Stimulated activated CD8-positive, alpha-beta memory T cell treated with anti-CD3 and anti-CD28 coated beads, Interleukin-2, amount 100 ng/mL, for 48 hours (primary cell): Measurements from ENCODE around the gene IQCN.
A peak's percentile ranks its signal among the peaks of the same experiment; 100 is the strongest.

Source experiments
- DNase-seq, 2 donors: peaks; one replicate each; pipeline ENCODE4 v3.0.0-alpha.2; 2020; ENCODE audit warnings: low read depth in 2 of 2

Gene IQCN

GRCh38 chr19:18304458-18305310, 30.4 kb upstream of the IQCN start:
- peak; percentile 78 to 85 for DNase-seq

DNA sequence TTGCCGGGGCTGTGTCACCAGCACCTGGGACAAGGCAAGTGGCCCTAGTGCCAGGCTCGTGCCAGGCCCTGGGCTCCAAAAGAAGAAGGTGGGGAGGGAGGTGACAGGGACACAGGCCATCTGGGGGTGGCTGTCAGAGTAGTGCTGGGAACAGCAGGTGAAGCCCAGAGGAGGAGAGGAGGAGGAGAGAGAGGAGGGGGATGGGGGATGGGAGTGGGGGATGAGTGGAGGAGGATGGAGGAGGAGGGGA, 29.9 kb upstream of the IQCN start:
- DNase-seq: no peak

GRCh38 chr19:18301718-18302111, 27.5 kb upstream of the IQCN start:
- no peak for DNase-seq

GRCh38 chr19:18300930-18301717, 26.9 kb upstream of the IQCN start:
- DNase-seq: no peak

DNA sequence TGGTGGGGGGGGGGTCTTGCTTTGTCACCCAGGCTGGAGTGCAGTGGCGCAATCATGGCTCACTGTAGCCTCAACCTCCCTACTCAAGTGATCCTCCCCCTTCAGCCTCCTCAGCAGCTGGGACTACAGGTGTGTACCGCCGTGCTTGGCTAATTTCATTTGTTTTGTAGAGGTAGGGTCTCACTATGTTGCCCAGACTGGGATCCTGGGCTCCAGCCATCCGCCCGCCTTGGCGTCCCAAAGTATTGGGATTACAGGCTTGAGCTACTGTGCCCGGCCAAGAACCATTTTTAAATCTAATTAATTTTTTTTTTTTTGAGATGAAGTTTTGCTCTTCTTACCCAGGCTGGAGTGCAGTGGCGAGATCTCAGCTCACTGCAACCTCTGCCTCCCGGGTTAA, 25.4 kb upstream of the IQCN start:
- no peak for DNase-seq

- no peak for DNase-seq
These were observed 24.3 kb upstream of the IQCN start for GRCh38 chr19:18298601-18299000.

- no peak for DNase-seq
These were observed 23.1 kb upstream of the IQCN start for GRCh38 chr19:18297308-18297707.

DNA sequence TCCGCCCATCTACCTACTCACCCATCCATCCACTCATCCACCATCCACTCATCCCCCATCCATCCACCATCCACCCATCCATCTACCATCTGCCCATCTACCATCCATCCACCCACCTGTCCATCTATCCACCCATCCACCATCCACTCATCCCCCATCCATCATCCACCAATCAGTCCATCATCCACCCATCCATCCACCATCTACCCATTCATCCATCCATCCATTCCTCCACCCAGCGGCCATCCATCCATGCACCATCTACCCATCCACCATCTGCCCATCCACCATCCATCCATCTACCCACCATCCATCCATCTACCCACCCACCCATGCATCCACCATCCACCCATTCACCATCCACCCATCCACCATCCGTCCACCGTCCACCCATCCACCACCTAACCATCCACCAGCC, 20.8 kb upstream of the IQCN start:
- no peak for DNase-seq

DNA sequence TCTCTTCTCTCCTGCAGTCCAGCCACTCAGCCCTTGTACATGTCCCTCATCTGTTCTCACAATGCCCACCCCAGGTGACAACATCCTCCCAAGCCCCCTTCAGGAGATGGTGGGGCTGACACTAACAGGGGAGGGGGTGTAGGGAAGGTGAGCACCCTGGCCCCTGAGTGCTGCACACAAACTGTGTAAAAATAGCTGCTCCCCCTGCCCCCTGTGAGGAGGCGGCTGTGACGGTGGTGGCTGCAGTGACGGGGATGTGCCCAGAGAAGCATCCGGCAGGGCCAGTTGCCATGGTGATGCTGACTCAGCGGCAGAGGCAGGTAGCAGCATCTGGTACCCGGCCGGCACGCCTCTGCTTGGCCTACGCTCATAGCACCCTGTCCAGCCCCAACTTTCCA, 20.2 kb upstream of the IQCN start:
- DNase-seq: peak; percentile 88 to 89

DNA sequence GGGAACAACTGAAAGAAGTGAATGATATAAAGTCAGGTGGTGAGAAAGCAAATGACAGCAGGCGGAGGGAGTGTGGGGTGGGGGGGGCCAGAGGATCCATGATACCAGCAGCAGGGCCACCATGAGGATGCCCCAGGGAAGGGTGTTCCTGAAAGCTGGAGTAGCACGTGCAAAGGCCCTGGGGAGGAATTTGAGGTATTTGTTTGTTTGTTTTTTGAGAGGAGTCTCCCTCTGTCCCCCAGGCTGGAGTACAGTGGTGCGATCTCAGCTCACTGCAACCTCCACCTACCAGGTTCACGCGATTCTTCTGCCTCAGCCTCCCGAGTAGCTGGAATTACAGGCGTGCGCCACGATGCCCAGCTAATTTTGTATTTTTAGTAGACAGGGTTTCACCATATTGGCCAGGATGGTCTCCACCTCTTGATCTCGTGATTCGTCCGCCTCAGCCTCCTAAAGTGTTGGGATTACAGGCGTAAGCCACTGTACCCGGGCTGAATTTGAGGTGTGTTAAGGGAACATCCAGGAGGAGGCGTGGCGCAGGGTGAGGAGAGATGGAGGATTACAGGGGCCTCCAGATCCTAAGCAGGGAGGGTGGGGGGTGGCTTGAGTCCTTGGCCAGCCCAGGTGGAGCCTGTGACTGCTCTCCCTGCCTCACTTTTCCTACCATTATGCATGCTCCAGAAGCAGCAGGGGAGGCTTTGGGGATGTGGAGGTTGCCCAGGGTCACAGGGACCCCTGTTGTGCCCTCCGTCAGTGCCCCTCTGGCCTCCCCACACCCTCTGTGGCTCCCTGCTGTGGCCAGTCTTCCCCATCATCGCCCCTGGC, 19.6 kb upstream of the IQCN start:
- no peak for DNase-seq

GRCh38 chr19:18292810-18293641, 18.8 kb upstream of the IQCN start:
- peak in 1 of 2 donors; percentile 71 for DNase-seq

DNA sequence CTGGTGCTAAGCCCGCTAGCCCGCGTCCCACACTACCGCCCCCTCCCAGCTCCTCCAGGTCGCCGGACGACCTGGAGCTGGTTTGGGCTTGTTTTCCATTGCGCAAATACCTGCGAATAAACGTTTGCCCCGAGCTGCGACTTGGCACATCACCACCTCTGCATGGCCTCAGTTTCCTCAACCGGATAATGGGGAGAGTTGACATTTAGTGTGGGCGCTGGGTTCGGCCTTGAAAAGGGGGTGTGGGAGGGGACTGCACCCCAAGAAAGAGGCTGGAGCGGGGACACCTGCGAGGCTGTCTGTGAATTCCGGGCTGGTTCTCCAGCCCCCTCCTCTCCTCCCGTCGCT, 18.2 kb upstream of the IQCN start:
- no peak for DNase-seq

DNA sequence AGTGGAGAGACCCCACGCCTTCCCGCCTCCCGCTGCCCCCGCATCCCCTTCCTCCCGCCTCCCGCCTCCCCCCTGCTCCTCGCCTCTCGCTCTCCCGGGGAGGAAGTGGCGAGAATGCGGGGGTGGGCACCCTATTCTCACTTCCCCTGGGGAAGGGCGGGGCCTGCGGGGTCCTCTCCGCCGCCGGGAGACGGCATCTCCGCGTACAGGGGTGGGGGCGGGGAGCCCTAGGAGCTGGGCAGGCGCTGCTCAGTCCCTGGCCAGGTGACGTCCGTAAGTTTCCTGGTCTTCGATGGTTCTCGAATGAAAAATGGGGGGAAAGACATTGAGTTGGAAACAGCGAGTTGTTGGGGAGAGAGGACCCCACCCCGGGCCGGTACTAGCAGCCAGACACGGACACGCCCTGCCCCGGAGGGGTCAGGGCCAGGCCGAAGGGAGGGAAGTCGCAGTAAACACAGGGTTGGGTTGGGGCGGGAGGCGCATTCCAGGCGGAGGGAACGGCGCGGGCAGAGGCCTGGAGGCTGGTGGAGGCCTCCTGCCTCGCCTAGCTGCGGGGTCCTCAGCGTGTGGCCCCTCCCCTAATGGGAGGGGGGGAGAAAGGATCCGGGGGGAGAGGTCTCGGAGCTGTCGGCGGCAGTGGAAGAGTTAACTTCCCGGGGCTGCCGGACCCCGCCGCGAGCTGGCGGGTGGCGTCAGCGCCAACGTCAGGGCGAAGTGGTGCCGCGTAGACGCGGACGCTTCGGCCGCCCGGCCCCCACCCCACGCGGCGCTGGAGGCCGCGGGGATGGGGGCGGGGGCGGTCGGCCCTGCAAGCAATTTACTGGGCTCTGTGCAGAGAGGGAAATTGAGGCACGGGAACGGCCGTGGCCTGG, 17.6 kb upstream of the IQCN start:
- DNase-seq: peak; percentile 89 to 92

- DNase-seq: no peak
These were observed 16.8 kb upstream of the IQCN start for GRCh38 chr19:18291019-18291524.

DNA sequence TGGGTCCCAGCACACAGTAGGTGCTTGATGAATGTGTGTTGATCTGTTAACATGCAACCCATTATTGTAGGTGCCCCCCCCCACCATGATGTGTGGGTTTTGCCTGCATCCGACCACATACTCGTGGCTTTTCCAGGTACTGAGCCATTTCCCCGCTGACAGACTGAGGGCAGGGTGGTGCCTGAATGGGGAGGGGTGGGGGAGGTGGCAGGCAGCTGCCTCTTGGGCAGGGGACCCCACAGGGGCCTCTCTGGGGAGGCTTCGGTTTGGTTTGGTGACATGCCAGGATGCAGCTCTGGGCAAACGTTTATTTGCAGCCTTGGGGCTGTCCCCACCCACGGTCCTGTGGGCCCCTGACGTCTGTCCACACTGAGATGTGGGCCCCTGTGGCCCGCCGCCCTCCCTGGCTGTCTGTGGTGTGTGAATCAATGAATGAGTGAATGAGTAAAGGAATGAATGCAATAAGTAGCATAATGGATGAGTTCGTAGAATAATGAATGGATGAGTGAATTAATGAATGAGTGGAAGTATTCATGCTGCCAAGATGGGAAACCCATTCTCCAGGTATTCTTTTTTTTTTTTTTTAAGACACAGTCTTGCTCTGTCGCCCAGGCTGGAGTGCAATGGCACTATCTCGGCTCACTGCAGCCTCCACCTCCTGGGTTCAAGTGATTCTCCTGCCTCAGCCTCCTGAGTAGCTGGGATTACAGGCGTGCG, 16.2 kb upstream of the IQCN start:
- peak; percentile 93 to 95 for DNase-seq

DNA sequence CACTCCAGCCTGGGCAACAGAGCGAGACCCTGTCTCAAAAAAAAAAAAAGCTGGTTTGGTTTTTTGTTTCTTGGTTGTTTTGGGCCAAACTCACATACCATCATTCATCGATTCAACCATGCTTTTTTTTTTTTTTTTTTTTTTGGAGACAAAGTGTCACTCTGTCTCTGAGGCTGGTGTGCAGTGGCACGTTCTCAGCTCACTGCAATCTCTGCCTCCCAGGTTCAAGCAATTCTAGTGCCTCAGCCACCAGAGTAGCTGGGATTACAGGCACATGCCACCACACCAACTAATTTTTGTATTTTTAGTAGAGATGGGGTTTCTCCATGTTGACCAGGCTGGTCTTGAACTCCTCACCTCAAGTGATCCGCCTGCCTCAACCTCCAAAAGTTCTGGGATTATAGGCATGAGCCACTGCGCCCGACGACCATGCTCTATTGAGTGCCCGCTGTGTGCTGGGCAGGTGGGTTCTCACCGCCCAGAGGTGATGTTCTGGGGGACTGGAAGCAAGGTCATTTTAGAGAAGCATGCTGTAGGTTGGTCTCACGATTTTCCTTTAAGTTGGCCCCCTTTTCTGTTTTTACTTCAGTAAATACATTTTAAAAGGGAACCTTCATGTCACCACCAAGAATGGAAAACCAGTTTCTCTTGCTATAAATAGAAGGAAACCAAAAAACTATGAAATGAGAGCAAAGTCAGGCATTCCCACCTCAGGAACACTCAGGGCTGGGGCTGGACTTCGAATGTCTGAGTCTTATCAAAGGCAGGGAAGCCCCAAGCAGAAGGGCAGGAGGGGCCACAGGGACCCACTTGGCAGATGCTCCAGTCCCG, 15.4 kb upstream of the IQCN start:
- DNase-seq: no peak

GRCh38 chr19:18287836-18288772, 13.9 kb upstream of the IQCN start:
- no peak for DNase-seq
